ENCODE data around the gene TCAP.

DNA sequence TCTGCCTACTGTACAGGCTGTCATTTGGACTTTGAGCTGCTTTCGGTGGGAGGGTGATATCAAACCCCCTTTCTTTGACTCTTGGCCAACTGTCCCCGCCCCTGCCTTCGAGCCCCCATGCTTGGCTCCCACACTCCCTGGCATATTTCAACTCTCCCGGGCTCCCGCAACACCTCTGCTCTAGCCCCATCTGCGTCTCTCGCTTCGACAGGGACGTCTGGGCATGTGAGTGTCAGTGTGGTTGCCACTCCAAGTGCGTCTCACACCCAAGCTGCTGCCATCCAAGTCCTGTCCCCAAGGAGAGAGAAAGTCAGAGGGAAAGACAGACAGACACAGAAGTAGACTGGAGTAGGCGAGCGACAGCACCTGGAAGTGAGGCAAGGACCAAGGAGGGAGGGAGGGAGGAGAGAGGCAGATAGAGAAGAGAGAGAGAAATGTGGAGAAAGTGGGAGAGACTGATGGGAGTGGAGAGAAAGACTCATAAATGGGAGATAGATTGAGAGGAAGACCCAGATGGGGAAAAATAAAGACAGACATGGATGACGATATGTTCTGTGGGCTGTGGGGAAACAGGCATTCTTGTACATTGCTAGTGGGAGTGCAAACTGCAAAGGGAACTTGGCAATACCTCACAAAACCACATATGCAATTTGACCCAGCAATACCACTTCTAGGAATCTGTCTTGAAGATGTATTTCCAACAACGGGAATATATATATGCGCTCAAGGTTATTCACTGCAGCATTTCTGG, 16.4 kb upstream of the TCAP start:
- TF ChIP-seq, protein P1, sequence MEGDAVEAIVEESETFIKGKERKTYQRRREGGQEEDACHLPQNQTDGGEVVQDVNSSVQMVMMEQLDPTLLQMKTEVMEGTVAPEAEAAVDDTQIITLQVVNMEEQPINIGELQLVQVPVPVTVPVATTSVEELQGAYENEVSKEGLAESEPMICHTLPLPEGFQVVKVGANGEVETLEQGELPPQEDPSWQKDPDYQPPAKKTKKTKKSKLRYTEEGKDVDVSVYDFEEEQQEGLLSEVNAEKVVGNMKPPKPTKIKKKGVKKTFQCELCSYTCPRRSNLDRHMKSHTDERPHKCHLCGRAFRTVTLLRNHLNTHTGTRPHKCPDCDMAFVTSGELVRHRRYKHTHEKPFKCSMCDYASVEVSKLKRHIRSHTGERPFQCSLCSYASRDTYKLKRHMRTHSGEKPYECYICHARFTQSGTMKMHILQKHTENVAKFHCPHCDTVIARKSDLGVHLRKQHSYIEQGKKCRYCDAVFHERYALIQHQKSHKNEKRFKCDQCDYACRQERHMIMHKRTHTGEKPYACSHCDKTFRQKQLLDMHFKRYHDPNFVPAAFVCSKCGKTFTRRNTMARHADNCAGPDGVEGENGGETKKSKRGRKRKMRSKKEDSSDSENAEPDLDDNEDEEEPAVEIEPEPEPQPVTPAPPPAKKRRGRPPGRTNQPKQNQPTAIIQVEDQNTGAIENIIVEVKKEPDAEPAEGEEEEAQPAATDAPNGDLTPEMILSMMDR (IDR thresholded peaks at IDR 0.05; ENCODE audit: insufficient read depth, low read depth, low read length): no peak
- TF ChIP-seq EZH2 (IDR thresholded peaks at IDR 0.05; ENCODE audit: insufficient read depth, low read length): no peak

All from astrocyte (in vitro differentiated cells and primary cell).